ENCODE results near the gene ZFPM1.

The ZFPM1 gene

DNA sequence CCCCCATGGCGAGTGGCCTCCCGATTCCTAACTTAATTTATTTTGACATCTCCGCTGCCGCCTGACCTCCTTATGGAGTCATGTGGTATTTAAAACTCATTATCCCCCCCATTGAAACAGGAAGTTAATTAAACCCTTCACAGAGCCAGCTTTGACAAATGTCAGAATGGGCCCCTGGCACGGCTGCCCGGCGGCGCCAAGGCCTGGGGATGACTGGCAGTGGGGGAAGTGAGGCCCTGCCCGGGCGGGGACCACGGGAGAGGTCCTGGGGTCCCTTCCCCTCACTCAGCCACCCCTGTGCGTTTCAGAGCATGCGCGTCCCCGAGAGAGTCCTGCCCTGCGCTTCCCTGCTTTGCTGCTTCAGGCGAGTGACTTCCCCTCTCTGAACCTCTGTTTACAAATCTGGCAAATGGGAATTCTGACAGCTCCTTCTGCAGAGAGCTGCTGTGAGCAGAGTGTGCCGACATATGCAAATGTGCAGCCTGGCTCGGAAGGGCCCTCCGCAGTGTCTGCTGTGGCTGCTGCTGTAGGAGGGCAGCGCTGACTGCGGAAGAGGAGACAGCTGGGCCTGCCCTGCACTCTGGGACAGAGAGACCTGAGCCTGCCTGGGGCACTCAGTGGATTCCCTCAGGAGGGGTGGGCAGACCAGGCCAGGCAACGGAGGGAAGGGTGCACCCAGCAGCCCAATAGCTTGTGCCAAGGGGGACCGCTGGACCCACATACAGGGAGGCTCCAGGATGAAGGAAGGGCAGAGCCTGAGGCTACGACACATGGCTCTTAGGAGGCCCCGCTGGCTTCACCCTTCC, 4.4 kb upstream of the ZFPM1 start:
- no peak for DNase-seq (ENCODE audit: low read depth in 2 of 2)

GRCh38 chr16:88449267-88449561, 3.9 kb upstream of the ZFPM1 start:
- no peak for DNase-seq (ENCODE audit: low read depth in 2 of 2)

DNA sequence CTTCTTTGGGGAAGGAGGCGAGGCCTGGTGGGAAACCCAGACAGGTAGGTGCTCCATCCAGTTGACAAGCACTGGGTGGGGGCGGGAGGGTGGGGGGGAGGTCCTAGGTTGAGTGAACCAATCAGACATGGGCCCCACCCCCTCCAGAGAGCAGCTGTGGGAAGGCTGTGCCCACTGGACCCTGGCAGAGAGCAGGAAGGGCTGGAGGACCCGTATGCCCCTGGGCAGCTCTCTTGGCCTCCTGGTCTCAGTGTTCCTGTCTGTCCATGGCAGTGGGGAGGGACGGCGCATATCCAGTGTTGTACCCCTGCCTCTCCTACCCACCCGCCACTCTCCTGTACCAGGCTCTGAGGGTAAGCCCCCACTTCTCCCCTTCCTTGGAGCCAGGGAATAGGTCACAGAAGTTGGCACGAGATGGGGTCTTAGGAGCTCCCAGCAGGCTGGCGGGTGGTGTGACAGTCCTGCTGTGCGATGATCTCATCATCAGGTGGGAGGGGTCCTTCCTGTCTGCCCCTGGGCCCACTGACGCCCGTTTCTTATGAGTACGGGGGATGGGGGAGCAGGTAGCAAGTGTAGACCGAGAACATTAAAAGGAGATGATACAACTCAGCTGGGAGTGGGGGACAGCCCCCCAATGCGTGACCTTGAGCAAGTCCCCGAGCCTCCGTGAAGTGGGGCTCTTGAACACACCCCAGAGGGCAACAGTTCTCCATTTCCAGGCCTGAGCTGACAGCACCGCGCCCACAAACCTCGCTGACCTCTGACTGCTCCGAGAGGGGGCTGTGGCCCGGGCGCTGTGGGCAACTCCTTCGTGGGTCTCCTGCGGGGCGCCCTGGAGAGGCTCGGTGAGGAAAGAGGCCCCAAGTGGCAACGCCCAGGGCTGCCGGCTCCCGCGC, 1.2 kb upstream of the ZFPM1 start:
- no peak for DNase-seq (ENCODE audit: low read depth in 2 of 2)

DNA sequence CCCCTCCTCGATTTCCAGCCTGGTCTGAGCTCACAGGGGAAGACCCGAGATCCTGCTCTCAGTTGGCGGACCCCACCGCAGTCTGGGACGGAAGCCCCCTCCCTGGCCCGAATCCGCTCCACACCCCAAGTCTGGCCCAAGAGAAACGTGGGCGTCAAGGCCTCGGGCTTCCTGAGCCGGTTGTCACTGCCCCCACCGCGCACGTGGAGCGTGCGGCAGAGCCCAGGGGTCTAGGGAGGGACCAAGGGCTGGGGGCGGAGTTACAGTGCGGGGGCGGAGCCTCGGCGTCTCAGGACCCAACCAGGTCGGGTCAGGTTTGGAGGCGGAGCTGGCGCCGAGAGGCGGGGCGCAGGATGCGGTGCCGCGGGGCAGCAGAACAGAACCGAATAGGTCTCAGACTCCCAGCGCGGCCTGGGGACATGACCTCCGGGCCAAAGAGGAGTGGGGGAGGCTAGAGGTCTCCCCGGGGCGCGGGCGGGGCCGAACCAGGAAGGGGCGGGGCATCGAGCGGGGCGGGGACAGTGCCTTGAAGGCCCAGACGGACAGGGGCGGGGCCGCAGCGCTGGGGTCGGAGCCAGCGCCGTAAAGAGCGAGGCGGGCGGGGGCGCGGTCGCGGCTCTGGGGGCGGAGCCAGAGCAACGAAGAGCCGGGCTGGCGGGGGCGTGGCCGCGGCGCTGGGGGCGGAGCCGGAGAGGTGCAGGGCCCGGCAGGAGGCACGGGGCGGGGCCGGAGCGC, 431 bp upstream of the ZFPM1 start:
- peak; percentile 93 to 99 for DNase-seq (ENCODE audit: low read depth in 2 of 2)

DNA sequence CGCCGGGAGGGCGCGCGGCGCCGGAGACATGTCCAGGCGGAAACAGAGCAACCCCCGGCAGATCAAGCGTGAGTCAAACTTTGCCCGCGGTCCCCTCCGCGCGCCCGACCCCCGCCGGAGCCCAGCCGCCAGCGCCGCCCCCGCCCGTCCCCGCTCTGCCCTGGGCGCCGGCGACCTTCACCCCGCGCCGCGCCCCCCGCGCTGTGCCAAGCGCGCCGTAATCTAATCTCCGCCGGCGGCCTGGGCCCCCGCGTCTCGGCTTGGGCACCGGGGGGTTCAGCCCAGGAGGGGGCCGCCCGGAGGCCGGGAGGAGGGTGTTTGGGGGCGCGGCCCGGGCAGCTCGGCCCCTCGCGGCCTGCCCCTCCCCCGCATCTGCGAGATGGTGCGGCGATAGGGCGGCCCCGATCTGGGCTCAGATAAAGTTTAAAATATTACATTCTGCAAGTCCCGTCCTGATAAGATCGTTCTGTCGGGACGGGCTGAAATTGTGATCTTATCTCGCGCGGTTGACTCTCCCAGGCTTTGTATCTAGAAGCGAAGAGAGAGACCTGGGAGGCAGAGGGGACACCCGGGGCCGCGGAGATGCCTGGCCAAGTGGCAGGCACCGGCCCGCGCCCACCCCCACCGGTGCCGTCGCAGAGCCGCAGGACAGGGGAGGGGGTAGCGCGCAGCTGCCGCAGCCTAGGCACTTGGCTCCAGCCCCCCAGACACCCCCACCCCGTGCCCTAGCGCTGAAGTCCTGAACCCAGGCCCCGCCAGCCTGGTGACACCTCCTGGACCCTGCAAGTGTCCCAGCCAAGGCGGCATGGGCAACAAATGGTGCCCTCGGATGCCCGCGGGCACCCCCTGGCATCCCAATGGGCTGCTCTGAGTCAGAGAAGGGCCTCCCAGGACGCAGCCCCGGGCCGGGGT, 787 bp downstream of the ZFPM1 start:
- no peak for DNase-seq (ENCODE audit: low read depth in 2 of 2)

GRCh38 chr16:88454523-88454947, 1.5 kb downstream of the ZFPM1 start:
- no peak for DNase-seq (ENCODE audit: low read depth in 2 of 2)

GRCh38 chr16:88455610-88456355, 2.7 kb downstream of the ZFPM1 start:
- DNase-seq (ENCODE audit: low read depth in 2 of 2) = peak; percentile 71 to 76

GRCh38 chr16:88456356-88457292, 3.5 kb downstream of the ZFPM1 start:
- DNase-seq (ENCODE audit: low read depth in 2 of 2) = peak; percentile 73 to 81

DNA sequence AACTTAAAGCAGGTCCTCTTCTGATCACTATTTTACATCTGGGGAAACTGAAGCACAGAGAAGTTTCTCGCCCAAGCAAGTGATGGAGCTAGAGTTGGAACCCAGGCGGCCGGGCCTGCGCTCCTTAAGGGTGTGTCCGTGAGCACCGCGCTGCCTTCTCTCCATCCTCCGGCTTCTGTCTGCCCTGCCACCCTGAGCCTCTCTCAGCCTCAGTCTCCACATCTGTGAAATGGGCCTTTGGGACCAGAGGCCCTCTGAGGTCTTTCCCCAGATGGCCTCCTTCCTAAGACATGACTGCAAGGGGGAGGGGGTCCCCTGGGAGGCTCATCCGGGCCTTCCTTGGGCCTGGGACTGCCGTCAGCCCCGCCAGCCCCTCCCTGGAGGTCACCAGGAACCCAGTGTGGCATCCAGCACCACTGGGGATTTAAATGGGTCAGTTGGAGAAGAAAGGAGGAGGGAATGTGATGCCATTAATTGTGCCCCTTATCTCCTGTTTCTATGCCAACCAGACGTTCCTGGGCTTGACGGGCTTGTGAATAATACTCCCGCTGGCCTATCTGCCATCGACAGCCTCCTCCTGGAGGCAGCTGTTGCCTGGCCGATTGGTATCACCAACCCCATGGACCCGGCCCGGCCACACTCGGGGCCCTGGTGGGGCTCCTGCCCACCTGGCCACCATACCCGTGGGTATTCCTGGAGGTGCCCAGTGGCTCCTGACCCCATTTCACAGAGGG, 5.1 kb downstream of the ZFPM1 start:
- no peak for DNase-seq (ENCODE audit: low read depth in 2 of 2)

DNA sequence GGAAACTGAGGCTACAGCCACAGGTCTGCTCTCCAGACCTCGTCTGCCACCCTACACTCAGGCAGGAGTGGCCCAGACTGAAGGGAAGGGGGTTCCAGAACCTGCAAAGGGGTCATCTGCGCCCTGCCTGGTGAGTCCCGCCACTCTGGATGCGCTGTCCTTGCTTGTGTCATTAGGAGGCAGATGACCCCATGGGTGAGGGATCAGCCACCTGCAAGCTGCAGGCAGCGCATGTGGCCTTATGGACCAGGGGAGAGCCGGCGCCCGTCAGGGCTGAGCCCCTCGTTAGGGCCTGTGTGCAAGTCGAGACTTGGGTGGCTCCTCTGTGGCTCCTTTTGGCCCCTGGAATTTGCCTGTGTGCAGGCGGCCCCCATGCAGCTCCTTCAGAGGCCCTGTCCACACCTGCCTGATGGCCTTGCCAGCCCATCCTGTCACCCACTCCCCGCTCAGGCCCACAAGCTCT, 5.7 kb downstream of the ZFPM1 start:
- no peak for DNase-seq (ENCODE audit: low read depth in 2 of 2)

DNA sequence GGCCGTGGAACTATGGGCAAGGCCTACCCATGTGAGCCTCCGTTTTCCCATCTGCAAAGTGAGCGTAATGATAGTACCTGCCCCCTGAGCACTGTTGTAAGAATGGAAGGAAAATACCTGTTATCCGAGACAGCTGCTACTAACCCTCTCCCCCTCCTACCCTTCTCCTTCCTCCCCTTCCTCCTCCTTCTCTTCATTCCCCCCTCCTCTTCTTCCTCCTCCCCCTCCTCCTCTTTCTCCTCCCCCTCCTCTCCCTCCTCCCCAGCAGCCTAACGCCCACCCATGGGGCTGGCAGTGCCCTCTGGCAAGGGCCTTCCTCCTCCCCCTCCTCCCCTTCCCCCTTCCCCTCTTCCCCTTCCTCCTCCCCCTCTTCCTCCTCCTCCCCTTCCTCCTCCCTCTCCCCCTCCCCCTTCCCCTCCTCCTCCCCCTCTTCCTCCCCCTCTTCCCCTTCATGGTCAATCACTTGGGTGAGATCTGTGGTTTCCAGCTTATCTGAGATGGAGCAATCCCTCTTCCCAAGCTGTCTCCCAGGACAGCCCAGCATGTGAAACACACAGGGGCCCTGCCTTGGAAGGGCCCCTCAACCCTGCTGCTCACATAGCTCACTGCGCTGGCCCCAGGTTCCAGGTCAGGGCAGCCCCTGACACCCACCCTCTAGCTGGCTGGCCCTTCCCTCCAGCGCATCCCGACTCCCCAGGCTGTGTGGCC, 6.4 kb downstream of the ZFPM1 start:
- DNase-seq (ENCODE audit: low read depth in 2 of 2) = no peak

DNA sequence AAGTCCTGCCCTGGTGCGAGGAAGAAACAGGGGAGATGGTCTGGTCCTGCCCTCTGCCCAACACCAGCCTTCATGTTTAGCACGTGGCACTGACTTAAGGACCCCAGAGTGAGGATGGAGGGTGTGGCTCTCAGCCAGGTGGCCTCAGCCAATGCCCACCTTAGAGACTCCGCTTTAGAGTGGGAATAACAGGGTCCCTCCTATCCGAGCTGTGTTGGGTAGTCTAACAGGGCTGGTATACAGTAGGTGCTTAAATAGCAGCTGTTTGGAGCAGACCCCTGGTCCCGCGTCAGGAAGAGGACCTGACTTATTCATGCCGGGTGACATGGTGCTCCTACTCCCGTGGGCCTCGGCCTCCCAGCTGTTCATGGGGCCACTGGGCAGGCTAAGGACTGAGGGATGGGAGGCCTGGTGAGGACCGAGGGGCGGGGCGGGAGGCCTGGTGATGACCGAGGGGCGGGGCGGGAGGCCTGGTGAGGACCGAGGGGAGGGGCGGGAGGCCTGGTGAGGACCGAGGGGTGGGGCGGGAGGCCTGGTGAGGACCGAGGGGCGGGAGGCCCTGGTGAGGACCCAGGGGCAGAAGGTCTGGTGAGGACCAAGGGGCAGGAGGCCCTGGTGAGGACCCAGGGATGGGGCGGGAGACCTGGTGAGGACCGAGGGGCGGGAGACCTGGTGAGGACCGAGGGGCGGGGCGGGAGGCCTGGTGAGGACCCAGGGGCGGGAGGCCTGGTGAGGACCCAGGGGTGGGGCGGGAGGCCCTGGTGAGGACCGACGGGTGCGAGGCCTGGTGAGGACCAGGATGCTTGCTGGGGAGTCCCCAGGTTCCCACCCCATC, 7.6 kb downstream of the ZFPM1 start:
- DNase-seq (ENCODE audit: low read depth in 2 of 2) = no peak

DNA sequence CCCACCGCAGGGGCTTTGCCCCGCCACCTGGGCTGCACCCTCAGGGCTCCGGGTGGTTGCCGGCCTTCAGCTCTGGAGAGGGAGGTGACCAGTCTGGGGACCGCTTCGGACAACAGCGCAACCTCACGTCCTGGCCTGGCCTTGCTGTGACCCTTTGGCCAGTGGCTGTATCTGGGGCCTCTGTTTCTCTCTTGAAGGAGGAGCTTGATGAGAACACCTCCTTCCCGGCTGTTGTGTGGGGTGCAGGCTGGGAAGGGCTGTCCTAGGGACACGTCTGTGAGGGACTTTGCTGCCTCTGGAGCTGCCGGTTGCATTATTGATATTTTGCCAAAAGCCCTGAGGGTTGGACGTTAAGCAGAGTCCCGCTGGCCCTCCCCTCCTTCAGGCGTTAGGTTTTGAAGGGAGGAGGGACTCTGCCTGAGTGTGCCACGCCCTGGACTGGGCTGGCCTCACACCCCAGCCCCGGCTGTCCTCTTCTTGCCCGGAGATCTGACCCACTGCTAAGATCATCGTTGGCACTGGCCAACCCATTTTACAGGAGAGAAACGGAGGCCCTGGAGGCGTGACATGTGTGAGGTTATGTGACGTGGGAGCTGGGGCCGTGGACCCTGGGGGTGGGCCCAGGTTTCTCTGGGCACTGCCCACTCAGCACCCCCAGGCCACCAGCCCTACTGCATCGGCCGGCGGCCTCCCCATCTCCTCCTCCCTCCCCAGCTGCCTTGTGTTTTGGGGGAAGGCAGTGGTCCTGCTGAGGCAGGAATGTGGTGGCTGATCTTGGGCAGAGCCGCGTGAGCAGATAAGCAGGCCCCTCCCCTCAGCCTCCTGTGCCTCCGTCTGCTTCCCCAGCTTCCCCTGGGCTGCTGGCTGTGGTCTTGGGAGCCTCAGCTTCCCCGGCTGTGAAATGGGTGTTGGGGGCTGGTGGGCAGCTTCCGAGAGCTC, 8.5 kb downstream of the ZFPM1 start:
- no peak for DNase-seq (ENCODE audit: low read depth in 2 of 2)

- DNase-seq (ENCODE audit: low read depth in 2 of 2) = no peak
Measured at GRCh38 chr16:88462396-88462795, 9.3 kb downstream of the ZFPM1 start.

DNA sequence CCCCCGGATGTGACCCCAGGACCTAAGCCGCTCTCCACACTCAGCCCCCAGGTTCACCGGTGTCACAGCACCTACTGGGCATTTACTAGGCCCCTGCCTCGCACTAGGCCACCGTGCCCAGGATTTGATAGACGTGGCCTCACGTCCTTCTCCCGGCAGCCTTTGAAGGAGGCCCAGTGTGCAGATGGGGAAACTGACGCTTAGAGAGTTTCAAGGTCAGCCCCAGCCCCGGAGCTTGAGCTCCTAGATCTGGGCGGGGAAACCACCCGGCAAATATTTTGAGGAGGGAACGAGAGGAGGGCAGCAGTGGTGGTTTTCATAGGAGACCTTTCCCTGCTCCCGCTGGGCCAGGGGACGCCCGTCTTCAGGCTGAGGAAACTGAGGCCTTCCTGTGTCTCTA, 10.3 kb downstream of the ZFPM1 start:
- no peak for DNase-seq (ENCODE audit: low read depth in 2 of 2)
